Fibroblast of skin of left quadriceps (primary cell): ENCODE measurements around the gene AFAP1.

Experiments used
- DNase-seq, 2 experiments: peaks; one replicate each; pipeline ENCODE4 v3.0.0-alpha.2; 2013; ENCODE audit warnings: low read depth in 2 of 2

AFAP1 gene

DNA sequence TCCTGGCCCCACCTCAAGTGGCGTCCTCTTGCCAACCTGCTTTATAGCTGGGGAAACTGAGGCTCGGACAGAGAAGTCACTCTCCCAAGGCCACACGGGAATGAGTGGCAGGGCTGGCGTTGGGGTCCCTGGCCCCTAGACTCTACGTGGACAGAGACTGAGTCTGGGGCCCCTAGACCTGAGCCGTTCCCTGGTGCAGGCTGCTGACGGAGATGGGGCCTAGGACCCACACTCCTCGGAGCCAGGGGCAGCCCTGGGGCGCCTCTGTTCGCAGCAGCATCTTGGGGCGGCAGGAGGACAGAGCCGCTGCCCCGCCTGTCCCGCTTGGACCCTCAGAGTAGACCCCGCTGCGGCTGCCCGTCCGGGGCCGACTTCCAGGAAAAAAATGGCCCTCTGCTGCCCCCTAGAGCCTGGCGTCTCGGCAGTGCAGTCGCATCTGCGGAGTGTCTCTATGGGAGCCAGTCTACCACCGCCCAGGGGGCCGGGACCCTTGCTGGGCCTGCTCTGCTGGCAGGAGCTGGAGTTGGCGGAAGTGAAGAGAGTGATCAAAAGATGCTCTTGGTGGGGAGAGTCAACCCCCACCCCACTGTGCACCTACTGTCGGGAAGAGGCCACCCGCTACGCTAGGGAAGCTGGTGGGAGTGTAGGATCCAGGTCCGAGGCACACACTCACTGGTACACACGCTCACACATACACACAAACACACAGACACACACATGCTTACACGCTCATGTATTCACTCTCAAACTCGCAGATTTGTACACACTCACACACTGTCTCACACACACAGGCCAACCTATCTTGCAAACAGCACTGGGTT is 220.1 kb downstream of the AFAP1 start:
- no peak for DNase-seq

DNA sequence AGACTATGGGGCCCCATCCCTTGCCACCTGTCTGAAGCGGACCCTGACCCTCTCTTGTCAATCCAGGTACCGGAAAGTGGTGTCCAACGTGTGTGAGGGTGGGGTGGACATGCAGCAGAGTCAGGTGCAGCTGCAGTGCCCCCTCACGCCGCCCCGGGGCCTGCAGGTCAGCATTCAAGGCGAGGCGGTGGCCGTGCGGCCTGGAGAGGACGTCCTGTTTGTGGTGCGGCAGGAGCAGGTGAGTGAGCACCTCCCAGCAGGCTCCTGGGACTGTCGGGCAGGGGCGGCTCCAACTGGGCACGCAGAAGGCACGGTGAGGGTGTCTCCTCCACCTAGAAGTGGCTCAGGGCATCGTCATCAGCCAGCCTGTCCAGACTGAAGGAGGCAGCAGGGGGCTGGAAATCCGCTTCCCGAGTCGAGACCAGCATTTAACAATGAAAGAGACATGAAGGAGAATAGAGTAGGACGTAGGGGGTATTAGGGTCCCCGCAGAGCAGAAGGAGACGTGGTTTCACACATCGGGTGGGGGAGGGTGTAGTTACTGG is 221.6 kb downstream of the AFAP1 start:
- no peak for DNase-seq

DNA sequence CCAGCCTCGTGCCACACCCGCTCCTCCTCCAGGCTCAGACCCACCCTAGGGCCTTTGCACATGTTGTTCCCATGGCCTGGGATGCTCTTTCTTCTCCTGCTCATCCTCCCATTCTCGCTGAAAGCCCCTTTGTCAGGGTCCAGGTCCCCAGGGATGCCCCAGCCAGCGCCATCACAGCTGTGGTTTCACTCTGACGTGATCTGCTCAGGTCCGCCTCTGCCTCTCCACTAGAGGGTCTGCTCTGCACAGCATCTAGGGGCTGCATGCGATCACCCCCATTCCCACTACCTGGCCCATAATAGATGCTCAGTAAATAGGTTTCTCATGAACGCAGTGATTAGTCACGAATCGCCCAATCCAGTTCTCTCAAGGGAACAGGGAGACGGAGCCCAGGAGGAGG is 222.5 kb downstream of the AFAP1 start:
- DNase-seq, result no peak

DNA sequence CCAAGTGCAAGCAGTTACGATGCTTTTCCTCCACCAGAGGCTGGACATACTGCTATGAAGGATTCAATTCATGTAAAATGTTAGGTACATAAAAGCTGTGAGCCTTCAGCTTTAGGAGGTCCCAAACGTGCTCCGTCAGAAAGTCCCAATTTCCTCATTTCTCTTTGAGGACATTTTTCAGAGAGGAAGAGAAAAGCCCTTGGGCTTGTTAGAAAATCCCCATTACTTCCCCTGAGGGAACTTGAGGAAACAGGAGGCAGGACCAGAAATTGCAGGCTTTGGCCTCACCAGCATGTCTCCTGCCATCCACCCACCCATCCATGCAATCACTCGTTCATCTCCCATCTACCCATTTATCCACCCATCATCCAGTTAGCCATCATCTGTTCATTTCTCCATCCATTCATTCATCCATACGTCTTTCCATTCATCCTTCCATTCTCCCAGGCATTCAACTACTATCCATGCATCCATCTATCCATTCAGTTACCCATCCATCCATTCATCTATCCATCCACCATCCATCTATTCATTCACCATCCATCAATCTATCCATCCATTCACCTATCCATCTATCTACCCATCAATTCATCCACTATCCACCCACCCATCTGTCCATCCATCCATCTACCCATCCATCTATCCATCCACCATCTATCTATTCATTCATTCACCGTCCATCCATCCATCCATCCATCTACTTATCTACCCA is 223.5 kb downstream of the AFAP1 start:
- no peak for DNase-seq

DNA sequence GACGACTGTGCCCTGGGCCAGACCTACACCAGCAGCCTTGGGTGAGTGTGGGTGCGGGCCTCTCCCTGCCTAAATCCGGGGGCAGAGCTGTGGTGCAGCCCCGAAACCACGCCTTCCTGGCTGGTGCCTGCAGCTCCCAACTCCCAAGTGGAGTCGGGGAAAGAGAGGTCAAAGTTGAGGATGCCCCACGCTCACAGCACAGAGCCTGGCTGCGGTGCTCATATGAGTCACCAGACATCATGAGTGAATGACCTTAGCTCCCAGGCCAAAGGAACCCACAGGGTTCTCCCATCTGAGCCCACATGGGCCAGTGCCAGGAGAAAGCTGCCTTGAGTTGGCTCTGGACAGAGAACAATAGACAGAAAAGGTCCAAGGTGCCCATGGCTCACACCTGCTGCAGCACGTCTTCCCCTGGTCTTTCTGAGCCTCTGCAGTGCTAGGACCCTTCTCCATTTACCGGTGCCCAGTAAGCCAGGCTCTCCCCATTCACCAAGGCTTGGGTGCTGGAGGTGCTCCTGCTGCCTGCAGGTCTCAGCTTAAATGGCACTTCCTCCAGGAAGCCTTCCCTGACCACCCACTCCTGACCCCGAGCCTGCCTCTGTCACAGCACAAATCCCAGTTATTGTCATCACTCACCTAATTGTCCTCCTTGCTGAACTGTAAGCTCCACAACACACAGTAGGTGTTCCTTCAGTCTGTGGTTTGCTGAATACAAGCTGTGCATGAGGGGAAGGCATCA is 224.2 kb downstream of the AFAP1 start:
- DNase-seq, result no peak

DNA sequence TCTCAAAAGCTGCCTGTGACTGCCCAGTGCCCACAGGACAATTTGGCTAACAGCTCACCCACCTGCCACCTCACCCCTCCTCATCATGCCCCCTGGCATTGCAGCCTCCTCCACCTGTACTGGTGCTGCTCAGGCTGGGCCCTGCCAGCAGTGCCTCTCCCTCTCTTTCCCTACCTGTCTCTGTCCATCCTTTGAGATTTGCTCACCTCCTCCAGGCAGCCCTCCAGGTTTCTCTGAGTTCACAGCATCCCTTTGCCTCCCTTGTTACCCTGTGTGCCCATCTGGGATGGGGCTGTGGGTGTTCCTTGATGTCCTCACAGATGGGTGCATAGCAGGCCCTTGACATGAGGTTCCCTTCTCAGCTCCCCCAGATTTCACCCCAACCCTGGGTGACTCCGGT is 224.9 kb downstream of the AFAP1 start:
- DNase-seq, result no peak

DNA sequence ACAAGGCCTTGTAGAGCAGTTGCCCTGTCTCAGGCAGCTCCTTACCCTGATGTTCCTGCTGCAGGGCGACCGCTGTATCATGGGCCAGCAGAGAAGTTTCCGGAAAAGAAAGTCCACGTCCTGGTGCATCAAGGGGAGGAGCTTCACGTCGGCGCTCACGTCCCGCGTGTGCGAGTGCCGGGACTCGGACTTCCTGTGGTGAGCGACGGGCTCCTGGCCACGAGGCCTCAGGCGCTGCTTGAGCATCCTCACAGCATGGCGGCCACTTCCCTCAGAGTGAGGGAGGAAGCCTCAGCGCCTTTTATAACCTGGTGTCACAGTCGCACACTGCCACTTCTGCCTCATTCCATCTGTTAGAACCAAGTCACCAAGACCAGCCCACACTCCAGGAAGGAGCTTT is 225.5 kb downstream of the AFAP1 start:
- DNase-seq, result no peak

DNA sequence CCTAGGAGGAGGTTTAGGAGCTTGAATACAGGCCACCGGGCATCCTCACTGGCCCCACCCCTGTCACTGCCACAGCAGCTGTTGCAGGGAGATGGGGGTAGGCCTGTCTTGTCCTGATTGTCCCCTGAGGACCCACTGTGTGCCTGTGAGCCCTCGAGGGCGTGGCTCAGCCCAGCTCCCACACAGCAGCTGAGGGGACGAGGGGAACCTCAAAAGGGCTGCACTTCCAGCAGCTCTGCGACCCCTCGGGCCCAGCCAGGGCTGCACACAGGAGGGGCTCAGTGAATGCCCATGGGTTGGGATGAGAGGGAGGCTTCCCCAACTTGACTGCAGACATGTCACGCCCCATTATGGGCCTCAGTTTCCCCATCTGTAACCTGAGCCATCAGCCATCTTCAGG is 225.9 kb downstream of the AFAP1 start:
- no peak for DNase-seq

DNA sequence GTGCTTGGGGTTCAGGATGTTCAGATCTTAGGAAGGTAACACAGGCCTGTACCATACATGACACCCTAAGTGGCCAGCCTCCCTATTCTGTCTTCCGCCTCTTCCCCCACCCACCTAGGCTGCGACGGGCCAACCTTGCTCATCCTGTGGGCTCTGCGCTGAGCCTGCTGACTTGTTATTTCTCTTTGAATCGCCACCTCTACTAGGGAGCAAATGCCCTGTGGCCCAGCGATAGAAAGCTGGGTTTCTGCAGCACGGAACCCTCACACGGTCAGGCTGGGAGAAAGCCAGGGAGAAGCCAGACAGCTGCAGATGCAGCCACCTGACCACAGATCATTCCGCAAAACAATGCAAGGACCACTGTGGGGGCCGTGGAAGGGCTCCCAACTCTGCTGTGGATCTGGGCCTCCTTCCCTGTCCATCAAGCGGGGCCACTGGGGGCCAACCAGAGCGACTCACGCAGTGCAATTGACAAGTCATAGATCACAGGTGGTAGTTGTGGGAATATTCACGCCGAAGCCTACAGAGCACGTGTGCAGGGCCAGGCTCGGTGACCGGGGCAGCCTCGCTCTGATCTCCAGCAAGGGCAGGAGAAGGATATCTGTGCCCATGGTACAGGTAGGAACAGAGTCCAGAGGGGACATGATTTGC is 227.5 kb downstream of the AFAP1 start:
- no peak for DNase-seq

DNA sequence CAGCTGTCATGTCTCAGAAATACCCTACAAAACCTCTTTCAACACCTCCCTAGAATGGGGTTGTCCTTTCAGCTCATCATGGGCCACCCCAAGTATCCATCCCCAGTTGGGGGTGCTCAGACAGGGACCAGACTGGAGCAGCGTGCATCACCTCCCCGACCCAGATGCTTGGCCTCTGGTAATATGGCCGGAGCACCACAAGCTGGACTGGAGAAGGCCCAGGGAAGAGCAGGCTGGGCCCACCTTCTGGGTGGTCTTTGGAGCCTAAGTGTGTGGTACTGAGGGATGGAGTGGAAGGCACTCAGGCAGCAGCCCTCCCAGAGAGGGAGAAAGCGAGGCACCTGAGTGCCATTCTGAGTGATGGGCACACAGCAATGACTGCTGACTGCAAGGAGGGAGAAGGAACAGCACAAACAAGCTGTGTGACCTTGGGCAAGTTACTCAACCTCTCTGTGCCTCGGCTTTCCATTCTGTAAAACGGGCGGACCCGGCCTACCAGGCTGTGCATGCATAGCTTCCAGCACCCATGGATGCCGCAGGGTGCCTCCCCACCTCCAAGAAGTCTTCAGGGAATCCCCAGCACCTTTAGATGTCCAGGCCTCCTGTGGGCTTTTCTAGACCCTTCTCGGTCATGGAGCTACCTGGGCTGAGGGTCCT is 228.2 kb downstream of the AFAP1 start:
- no peak for DNase-seq

DNA sequence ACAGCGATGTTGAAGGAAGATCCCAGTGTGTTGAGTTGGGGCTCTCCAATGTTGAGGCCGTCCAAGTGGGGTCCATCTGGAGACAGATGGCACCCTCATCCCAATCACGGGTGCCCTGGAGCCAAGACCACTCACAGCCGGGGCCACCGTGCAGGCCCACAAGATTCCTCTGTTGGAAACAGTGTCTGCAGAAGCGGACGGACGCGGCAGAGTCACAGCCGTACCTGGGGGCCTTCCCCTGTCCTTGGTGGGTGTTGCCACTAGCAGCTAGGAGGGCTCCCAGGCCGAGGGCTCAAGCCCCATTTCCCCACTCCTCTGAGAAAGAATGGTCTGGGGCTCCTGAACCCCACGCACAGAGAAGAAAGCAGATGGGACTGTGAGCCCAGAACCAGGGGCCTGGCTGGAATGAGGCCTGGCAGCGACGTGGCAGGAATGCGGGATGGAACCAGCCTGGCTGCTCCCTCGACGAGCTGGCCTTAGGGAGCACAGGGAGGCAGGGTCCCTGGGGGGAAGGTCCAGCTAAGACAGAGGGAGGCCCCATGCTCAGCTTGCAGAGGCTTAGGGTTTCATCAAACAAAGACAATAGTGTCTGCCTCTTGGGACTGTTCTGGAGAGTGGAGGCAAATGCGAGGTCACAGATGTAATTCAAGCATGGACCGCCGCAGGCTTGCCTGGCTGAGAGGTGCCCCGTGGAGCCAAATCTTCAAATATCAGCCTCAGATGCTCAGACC is 228.9 kb downstream of the AFAP1 start:
- no peak for DNase-seq

DNA sequence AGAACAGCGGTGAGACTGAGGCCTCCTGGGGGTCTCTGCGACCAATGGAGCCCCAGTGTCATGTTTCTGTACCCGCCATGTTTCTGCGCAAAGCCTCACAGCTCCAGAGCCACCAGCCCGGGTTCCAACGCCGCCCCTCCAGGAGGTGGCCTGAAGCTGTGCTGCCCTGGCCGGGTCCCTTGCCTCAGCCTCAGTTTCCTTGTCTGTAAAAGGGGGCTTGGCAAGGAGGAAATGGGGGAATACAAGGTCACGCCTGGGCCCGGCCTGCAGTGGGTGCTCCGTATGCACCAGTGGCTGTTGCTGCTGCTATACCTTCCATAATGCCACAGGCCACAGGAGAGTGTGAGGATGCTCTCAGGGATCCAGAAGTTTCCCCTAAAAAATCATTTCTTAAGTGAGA is 229.5 kb downstream of the AFAP1 start:
- no peak for DNase-seq

DNA sequence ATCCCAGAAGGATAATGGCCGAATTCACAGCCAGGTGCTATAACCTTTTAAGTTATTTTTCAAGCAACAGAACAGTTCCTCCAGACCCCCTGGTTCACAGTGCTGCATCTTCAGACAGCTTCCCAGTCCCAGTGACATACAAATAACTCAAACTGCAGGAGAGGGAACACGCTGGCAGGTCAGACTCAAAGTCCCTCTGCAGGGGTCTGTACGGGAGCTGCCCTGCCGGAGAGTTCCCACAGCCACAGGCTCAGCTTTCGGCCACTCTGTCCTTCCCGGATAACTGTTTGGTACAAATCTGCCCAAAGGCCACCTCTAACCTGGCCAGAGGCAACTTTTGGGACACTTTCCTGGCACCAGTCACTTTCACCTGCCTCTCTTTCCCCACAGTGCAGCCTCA is 230.2 kb downstream of the AFAP1 start:
- no peak for DNase-seq

DNA sequence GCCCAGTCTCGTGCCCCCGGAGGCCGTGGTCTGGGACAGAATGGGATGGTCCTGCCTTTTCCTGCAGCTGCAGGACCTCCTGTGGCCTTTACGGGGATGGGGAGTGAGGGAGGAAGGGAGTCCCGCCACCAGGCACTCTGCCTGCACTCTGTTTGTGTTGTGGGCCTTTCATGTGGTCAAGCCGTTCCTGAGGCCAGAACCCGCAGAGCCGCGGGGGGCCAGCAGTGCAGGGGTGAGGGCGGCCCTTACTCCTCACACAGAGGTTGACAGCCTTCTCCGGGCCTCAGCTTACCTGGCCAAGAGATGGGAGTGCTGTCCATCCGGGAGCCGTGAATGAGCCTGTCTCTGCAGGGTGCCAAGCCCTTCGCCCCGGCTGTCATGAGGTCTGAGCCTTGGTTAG is 230.7 kb downstream of the AFAP1 start:
- no peak for DNase-seq
